ENCODE results near the gene DLX6. TPM values are rescaled to one million over a fixed set of nuclear protein-coding genes. Genes with fewer than 3 reads are reported as not detected.

DLX6 gene
- total RNA-seq, 2 donors from 2014 or later, result not detected

- Mint-ChIP-seq H3K4me1 (ENCODE audit: low read depth in 2 of 2) (peaks cover 0 to 5% of the 10 kb centered on the region in 2 donors), H3K4me3 (no peak overlapping the region), H3K36me3 (no peaks in the 10 kb centered on the region), H3K27me3 (peaks cover 52 to 82% of the 10 kb centered on the region in 2 donors), H3K27ac (no peak overlapping the region), H3K9me3 (peaks cover 3% of the 10 kb centered on the region)
- ATAC-seq (no peak), DNase-seq (ENCODE audit: low spot score) (no peak)
Measured at GRCh38 chr7:96989241-96989858, 16.0 kb upstream of the DLX6 start.

GRCh38 chr7:96989859-96990317, 15.5 kb upstream of the DLX6 start:
- Mint-ChIP-seq H3K4me3 (no peak overlapping the region), H3K9me3 (peaks cover 3% of the 10 kb centered on the region), H3K27ac (no peak overlapping the region), H3K4me1 (ENCODE audit: low read depth in 2 of 2) (peaks cover 0 to 5% of the 10 kb centered on the region in 2 donors), H3K27me3 (peaks cover 55 to 87% of the 10 kb centered on the region in 2 donors), H3K36me3 (no peaks in the 10 kb centered on the region)
- no peak for DNase-seq (ENCODE audit: low spot score)
- ATAC-seq, result no peak

- H3K27ac Mint-ChIP-seq, result no peak overlapping the region
- H3K27me3 Mint-ChIP-seq, result peaks cover 59 to 94% of the 10 kb centered on the region in 2 donors
- H3K36me3 Mint-ChIP-seq, result no peaks in the 10 kb centered on the region
- H3K9me3 Mint-ChIP-seq, result peaks cover 3% of the 10 kb centered on the region
- peaks cover 0 to 5% of the 10 kb centered on the region in 2 donors for H3K4me1 Mint-ChIP-seq (ENCODE audit: low read depth in 2 of 2)
- no peak overlapping the region for H3K4me3 Mint-ChIP-seq
- ATAC-seq (no peak), DNase-seq (ENCODE audit: low spot score) (no peak)
Measured at GRCh38 chr7:96991546-96992191, 13.7 kb upstream of the DLX6 start.

- Mint-ChIP-seq H3K4me3 (no peak overlapping the region), H3K36me3 (no peaks in the 10 kb centered on the region), H3K9me3 (peaks cover 3% of the 10 kb centered on the region), H3K4me1 (ENCODE audit: low read depth in 2 of 2) (peaks cover 0 to 5% of the 10 kb centered on the region in 2 donors), H3K27ac (no peak overlapping the region), H3K27me3 (peaks cover 61 to 95% of the 10 kb centered on the region in 2 donors)
- DNase-seq (ENCODE audit: low spot score), result no peak
- no peak for ATAC-seq
Measured at GRCh38 chr7:96992192-96993005, 13.0 kb upstream of the DLX6 start.

GRCh38 chr7:96993094-96993865, 12.1 kb upstream of the DLX6 start:
- Mint-ChIP-seq H3K36me3 (no peaks in the 10 kb centered on the region), H3K27ac (no peak overlapping the region), H3K9me3 (peaks cover 3% of the 10 kb centered on the region), H3K4me3 (no peak overlapping the region), H3K27me3 (peaks cover 61 to 97% of the 10 kb centered on the region in 2 donors), H3K4me1 (ENCODE audit: low read depth in 2 of 2) (peaks cover 0 to 5% of the 10 kb centered on the region in 2 donors)
- no peak for DNase-seq (ENCODE audit: low spot score)
- no peak for ATAC-seq

- ATAC-seq (no peak), DNase-seq (ENCODE audit: low spot score) (no peak)
- Mint-ChIP-seq H3K4me1 (ENCODE audit: low read depth in 2 of 2) (peaks cover 0 to 5% of the 10 kb centered on the region in 2 donors), H3K36me3 (no peaks in the 10 kb centered on the region), H3K27me3 (peaks cover 60 to 97% of the 10 kb centered on the region in 2 donors), H3K9me3 (peaks cover 3% of the 10 kb centered on the region), H3K27ac (no peak overlapping the region), H3K4me3 (no peak overlapping the region)
Measured at GRCh38 chr7:96993980-96994379, 11.4 kb upstream of the DLX6 start.

GRCh38 chr7:96995406-96996110, 9.8 kb upstream of the DLX6 start:
- Mint-ChIP-seq H3K36me3 (no peaks in the 10 kb centered on the region), H3K4me1 (ENCODE audit: low read depth in 2 of 2) (peaks cover 0 to 5% of the 10 kb centered on the region in 2 donors), H3K27ac (no peak overlapping the region), H3K27me3 (peaks cover 59 to 96% of the 10 kb centered on the region in 2 donors), H3K9me3 (peaks cover 3% of the 10 kb centered on the region), H3K4me3 (no peak overlapping the region)
- ATAC-seq (no peak), DNase-seq (ENCODE audit: low spot score) (no peak)

- peaks cover 0 to 5% of the 10 kb centered on the region in 2 donors for H3K4me1 Mint-ChIP-seq (ENCODE audit: low read depth in 2 of 2)
- peaks cover 62 to 96% of the 10 kb centered on the region in 2 donors for H3K27me3 Mint-ChIP-seq
- no peak overlapping the region for H3K4me3 Mint-ChIP-seq
- H3K9me3 Mint-ChIP-seq, result peaks cover 3% of the 10 kb centered on the region
- H3K27ac Mint-ChIP-seq, result no peak overlapping the region
- ATAC-seq (no peak), DNase-seq (ENCODE audit: low spot score) (no peak)
- H3K36me3 Mint-ChIP-seq, result no peaks in the 10 kb centered on the region
Measured at GRCh38 chr7:96996111-96996957, 9.0 kb upstream of the DLX6 start.

- Mint-ChIP-seq H3K27me3 (peaks cover 68 to 96% of the 10 kb centered on the region in 2 donors), H3K4me1 (ENCODE audit: low read depth in 2 of 2) (peaks cover 0 to 5% of the 10 kb centered on the region in 2 donors), H3K4me3 (no peak overlapping the region), H3K9me3 (peaks cover 3% of the 10 kb centered on the region), H3K36me3 (no peaks in the 10 kb centered on the region), H3K27ac (no peak overlapping the region)
- DNase-seq (ENCODE audit: low spot score) (no peak), ATAC-seq (no peak)
Measured at GRCh38 chr7:96996958-96997511, 8.3 kb upstream of the DLX6 start.

GRCh38 chr7:96997512-96998032, 7.8 kb upstream of the DLX6 start:
- Mint-ChIP-seq H3K27ac (no peak overlapping the region), H3K36me3 (no peaks in the 10 kb centered on the region), H3K27me3 (peaks cover 65 to 94% of the 10 kb centered on the region in 2 donors), H3K9me3 (peaks cover 3% of the 10 kb centered on the region), H3K4me3 (no peak overlapping the region), H3K4me1 (ENCODE audit: low read depth in 2 of 2) (peaks cover 0 to 5% of the 10 kb centered on the region in 2 donors)
- no peak for DNase-seq (ENCODE audit: low spot score)
- no peak for ATAC-seq

GRCh38 chr7:96998333-96998732, 7.0 kb upstream of the DLX6 start:
- Mint-ChIP-seq H3K27ac (no peak overlapping the region), H3K27me3 (peaks cover 65 to 94% of the 10 kb centered on the region in 2 donors), H3K4me1 (ENCODE audit: low read depth in 2 of 2) (no peaks in the 10 kb centered on the region), H3K36me3 (peaks cover 3% of the 10 kb centered on the region), H3K4me3 (no peak overlapping the region), H3K9me3 (peaks cover 3% of the 10 kb centered on the region)
- ATAC-seq (no peak), DNase-seq (ENCODE audit: low spot score) (no peak)

- no peak for ATAC-seq
- Mint-ChIP-seq H3K27ac (no peak overlapping the region), H3K27me3 (peaks cover 63 to 94% of the 10 kb centered on the region in 2 donors), H3K9me3 (peaks cover 3% of the 10 kb centered on the region), H3K4me3 (no peak overlapping the region), H3K4me1 (ENCODE audit: low read depth in 2 of 2) (no peaks in the 10 kb centered on the region), H3K36me3 (peaks cover 5% of the 10 kb centered on the region)
- DNase-seq (ENCODE audit: low spot score), result no peak
Measured at GRCh38 chr7:96998744-96999143, 6.6 kb upstream of the DLX6 start.
